Measurements from ENCODE around the gene RAP1A. TPM values are rescaled to one million over a fixed set of nuclear protein-coding genes. Genes with fewer than 3 reads are reported as not detected.
A peak's percentile ranks its signal among the peaks of the same experiment; 100 is the strongest.

Gene RAP1A
- total and polyA plus RNA-seq, 5 donors from 2014 or later = 72.8 to 143 (median 83.1) TPM

GRCh38 chr1:111706921-111707320, 87.3 kb downstream of the RAP1A start:
- Histone ChIP-seq H3K4me3 (ENCODE audit: low read depth, low read length) (no peak overlapping the region), H3K9me3 (ENCODE audit: control insufficient read depth in 2 of 2, low read length in 2 of 2) (no peaks in the 10 kb centered on the region), H3K4me1 (ENCODE audit: control insufficient read depth, insufficient read depth, low read length, poor library complexity, severe bottlenecking) (no peaks in the 10 kb centered on the region), H3K36me3 (ENCODE audit: control insufficient read depth, insufficient read depth, low read length) (peaks cover 92% of the 10 kb centered on the region), H3K27me3 (ENCODE audit: control insufficient read depth, insufficient read depth, low read length) (no peaks in the 10 kb centered on the region), H3K27ac (ENCODE audit: insufficient read depth, low read length, poor library complexity, severe bottlenecking) (no peak overlapping the region)
- Mint-ChIP-seq H3K4me1 (peaks cover 12 to 24% (median 18%) of the 10 kb centered on the region in 4 donors), H3K27ac (no peak overlapping the region), H3K36me3 (peaks cover 31% of the 10 kb centered on the region), H3K4me3 (no peak overlapping the region), H3K9me3 (no peaks in the 10 kb centered on the region), H3K27me3 (no peaks in the 10 kb centered on the region)
- ATAC-seq (ENCODE audit: low read depth in 2 of 2) = no peak
- DNase-seq = no peak

DNA sequence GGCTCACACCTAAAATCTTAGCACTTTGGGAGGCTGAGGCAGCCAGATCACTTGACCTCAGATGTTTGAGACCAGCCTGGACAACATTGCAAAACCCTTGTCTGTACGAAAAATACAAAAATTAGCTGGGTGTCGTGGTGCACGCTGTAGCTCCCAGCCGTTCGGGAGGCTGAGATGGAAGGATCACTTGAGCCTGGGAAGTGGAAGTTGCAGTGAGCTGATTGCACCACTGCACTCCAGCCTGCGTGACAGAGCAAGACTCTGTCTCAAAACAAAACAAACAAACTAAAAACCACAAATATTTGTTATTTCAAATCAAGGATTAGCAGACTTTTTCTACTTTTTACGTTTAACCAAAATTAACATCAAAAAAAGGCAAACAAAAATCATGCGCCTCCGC, 88.3 kb downstream of the RAP1A start:
- Histone ChIP-seq H3K4me1 (ENCODE audit: control insufficient read depth, insufficient read depth, low read length, poor library complexity, severe bottlenecking) (no peaks in the 10 kb centered on the region), H3K36me3 (ENCODE audit: control insufficient read depth, insufficient read depth, low read length) (peaks cover 91% of the 10 kb centered on the region), H3K4me3 (ENCODE audit: low read depth, low read length) (no peak overlapping the region), H3K9me3 (ENCODE audit: control insufficient read depth in 2 of 2, low read length in 2 of 2) (no peaks in the 10 kb centered on the region), H3K27ac (ENCODE audit: insufficient read depth, low read length, poor library complexity, severe bottlenecking) (no peak overlapping the region), H3K27me3 (ENCODE audit: control insufficient read depth, insufficient read depth, low read length) (no peaks in the 10 kb centered on the region)
- no peak for DNase-seq
- H3K4me3 Mint-ChIP-seq = no peak overlapping the region
- peak overlapping the region; percentile 32 to 84 (median 81) for H3K27ac Mint-ChIP-seq
- ATAC-seq (ENCODE audit: low read depth in 2 of 2) = no peak
- peaks cover 12 to 24% (median 18%) of the 10 kb centered on the region in 4 donors for H3K4me1 Mint-ChIP-seq
- H3K27me3 Mint-ChIP-seq = no peaks in the 10 kb centered on the region
- no peaks in the 10 kb centered on the region for H3K9me3 Mint-ChIP-seq
- H3K36me3 Mint-ChIP-seq = peaks cover 27% of the 10 kb centered on the region

DNA sequence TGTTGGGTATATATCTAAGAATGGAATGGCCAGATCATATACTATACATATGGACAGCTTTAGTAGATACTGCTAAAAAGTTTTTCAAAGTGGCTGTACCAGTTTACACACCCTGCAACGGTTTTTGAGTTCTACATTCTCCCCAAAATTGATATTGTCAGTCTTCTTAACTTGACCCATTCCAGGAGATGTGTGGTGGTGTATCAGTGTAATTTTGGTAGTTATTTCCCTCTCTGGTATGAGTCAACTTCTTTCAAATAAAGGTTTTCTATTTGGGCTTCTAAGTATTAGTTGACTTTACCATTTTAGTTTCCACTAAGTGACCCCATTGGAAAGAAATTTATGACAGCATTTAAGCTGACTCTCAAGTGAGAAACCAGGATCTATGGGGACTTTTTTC, 90.4 kb downstream of the RAP1A start:
- Histone ChIP-seq H3K27ac (ENCODE audit: insufficient read depth, low read length, poor library complexity, severe bottlenecking) (no peak overlapping the region), H3K9me3 (ENCODE audit: control insufficient read depth in 2 of 2, low read length in 2 of 2) (no peaks in the 10 kb centered on the region), H3K4me1 (ENCODE audit: control insufficient read depth, insufficient read depth, low read length, poor library complexity, severe bottlenecking) (no peaks in the 10 kb centered on the region), H3K36me3 (ENCODE audit: control insufficient read depth, insufficient read depth, low read length) (peaks cover 76% of the 10 kb centered on the region), H3K27me3 (ENCODE audit: control insufficient read depth, insufficient read depth, low read length) (no peaks in the 10 kb centered on the region), H3K4me3 (ENCODE audit: low read depth, low read length) (no peak overlapping the region)
- H3K4me3 Mint-ChIP-seq = no peak overlapping the region
- no peak for DNase-seq
- ATAC-seq (ENCODE audit: low read depth in 2 of 2) = no peak
- no peaks in the 10 kb centered on the region for H3K27me3 Mint-ChIP-seq
- H3K27ac Mint-ChIP-seq = peak overlapping the region in 2 of 3 donors; percentile 2 to 81
- H3K9me3 Mint-ChIP-seq = no peaks in the 10 kb centered on the region
- peaks cover 17% of the 10 kb centered on the region for H3K36me3 Mint-ChIP-seq
- H3K4me1 Mint-ChIP-seq = peaks cover 14 to 36% (median 20%) of the 10 kb centered on the region in 4 donors

DNA sequence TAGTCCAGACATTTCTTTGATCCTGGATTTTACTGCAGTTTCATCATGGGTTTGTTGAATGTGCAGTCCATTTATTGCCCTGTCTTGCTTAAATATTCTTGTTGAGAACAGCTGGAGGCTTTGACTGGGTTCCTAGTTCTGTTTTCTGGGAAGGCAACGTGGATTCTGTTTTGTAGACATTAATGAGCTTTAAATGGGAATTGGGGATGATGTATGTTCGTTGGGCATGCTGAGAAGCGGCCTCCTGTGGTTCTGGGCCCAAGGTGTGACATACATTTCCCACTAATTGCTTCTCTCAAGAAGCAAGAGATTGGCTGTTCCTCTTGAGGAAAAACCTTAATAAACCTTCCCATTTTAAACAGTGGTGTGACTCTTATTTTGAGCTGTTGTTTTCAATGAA, 96.7 kb downstream of the RAP1A start:
- Histone ChIP-seq H3K4me3 (ENCODE audit: low read depth, low read length) (no peak overlapping the region), H3K4me1 (ENCODE audit: control insufficient read depth, insufficient read depth, low read length, poor library complexity, severe bottlenecking) (no peaks in the 10 kb centered on the region), H3K27ac (ENCODE audit: insufficient read depth, low read length, poor library complexity, severe bottlenecking) (no peak overlapping the region), H3K36me3 (ENCODE audit: control insufficient read depth, insufficient read depth, low read length) (peaks cover 29% of the 10 kb centered on the region), H3K27me3 (ENCODE audit: control insufficient read depth, insufficient read depth, low read length) (no peaks in the 10 kb centered on the region), H3K9me3 (ENCODE audit: control insufficient read depth in 2 of 2, low read length in 2 of 2) (no peaks in the 10 kb centered on the region)
- no peak for ATAC-seq (ENCODE audit: low read depth in 2 of 2)
- Mint-ChIP-seq H3K4me3 (no peak overlapping the region), H3K27ac (no peak overlapping the region), H3K36me3 (peaks cover 8% of the 10 kb centered on the region), H3K27me3 (no peaks in the 10 kb centered on the region), H3K4me1 (peaks cover 7 to 26% (median 10%) of the 10 kb centered on the region in 4 donors), H3K9me3 (no peaks in the 10 kb centered on the region)
- DNase-seq = no peak

GRCh38 chr1:111717450-111717849, 97.9 kb downstream of the RAP1A start:
- DNase-seq (no peak), ATAC-seq (ENCODE audit: low read depth in 2 of 2) (no peak)
- H3K27me3 Mint-ChIP-seq = no peaks in the 10 kb centered on the region
- no peaks in the 10 kb centered on the region for H3K9me3 ChIP-seq (ENCODE audit: control insufficient read depth in 2 of 2, low read length in 2 of 2)
- H3K4me3 Mint-ChIP-seq = peak overlapping the region in 1 of 4 donors; percentile 8
- peaks cover 6% of the 10 kb centered on the region for H3K36me3 Mint-ChIP-seq
- peaks cover 20% of the 10 kb centered on the region for H3K36me3 ChIP-seq (ENCODE audit: control insufficient read depth, insufficient read depth, low read length)
- peak overlapping the region in 2 of 3 donors; percentile 57 to 60 for H3K27ac Mint-ChIP-seq
- no peaks in the 10 kb centered on the region for H3K9me3 Mint-ChIP-seq
- peaks cover 7 to 26% (median 10%) of the 10 kb centered on the region in 4 donors for H3K4me1 Mint-ChIP-seq
- no peak overlapping the region for H3K27ac ChIP-seq (ENCODE audit: insufficient read depth, low read length, poor library complexity, severe bottlenecking)
- H3K27me3 ChIP-seq (ENCODE audit: control insufficient read depth, insufficient read depth, low read length) = no peaks in the 10 kb centered on the region
- no peaks in the 10 kb centered on the region for H3K4me1 ChIP-seq (ENCODE audit: control insufficient read depth, insufficient read depth, low read length, poor library complexity, severe bottlenecking)
- H3K4me3 ChIP-seq (ENCODE audit: low read depth, low read length) = no peak overlapping the region

DNA sequence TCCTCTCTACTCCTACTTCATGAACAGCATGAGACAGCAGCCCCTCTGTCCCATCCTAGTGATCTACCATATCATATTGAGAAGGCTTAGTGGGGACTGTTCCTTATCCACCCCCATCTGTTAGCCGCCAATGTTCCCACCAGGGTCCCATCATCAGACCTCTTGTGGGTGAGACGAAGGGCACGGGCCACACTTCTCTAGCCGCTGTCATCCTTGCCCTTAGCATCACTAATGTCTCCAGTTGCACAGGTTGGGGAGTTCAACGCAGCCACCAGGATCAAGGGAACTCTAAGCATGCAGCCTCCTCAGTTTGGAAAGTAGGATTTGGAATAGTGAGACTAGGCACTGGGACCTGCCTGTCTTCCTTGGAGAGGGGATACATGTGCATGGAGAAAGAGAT, 99.5 kb downstream of the RAP1A start:
- no peak overlapping the region for H3K4me3 Mint-ChIP-seq
- Histone ChIP-seq H3K36me3 (ENCODE audit: control insufficient read depth, insufficient read depth, low read length) (peaks cover 10% of the 10 kb centered on the region), H3K4me3 (ENCODE audit: low read depth, low read length) (no peak overlapping the region), H3K9me3 (ENCODE audit: control insufficient read depth in 2 of 2, low read length in 2 of 2) (no peaks in the 10 kb centered on the region), H3K27ac (ENCODE audit: insufficient read depth, low read length, poor library complexity, severe bottlenecking) (no peak overlapping the region), H3K4me1 (ENCODE audit: control insufficient read depth, insufficient read depth, low read length, poor library complexity, severe bottlenecking) (peaks cover 13% of the 10 kb centered on the region), H3K27me3 (ENCODE audit: control insufficient read depth, insufficient read depth, low read length) (no peaks in the 10 kb centered on the region)
- no peaks in the 10 kb centered on the region for H3K9me3 Mint-ChIP-seq
- peak overlapping the region in 2 of 3 donors; percentile 61 to 70 for H3K27ac Mint-ChIP-seq
- H3K4me1 Mint-ChIP-seq = peaks cover 20 to 34% (median 25%) of the 10 kb centered on the region in 4 donors
- ATAC-seq (ENCODE audit: low read depth in 2 of 2) = no peak
- no peak for DNase-seq
- peaks cover 6% of the 10 kb centered on the region for H3K36me3 Mint-ChIP-seq
- no peaks in the 10 kb centered on the region for H3K27me3 Mint-ChIP-seq

DNA sequence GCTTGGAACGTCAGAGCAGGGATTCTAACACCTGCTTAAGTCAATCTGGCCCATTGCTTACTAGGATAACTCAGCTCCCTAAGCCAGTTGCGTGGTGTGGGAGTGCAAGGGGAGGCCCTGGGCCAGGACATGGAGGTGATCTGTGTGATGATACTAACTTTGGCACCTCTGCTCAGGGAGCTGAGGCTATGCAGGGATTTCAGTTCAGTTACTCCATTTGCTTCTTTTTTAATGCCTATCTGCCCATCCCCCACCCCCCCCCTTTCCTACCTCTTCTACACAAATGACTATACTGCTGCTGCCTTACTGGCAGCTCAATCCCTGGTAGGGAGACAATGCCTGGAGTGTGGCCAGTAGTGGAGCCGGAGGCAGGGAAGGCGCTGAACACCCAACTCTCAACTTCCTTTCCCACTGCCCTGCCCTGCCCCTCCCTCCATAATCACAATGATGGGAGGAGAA, 100.1 kb downstream of the RAP1A start:
- Mint-ChIP-seq H3K27ac (no peak overlapping the region), H3K36me3 (peaks cover 6% of the 10 kb centered on the region), H3K9me3 (no peaks in the 10 kb centered on the region), H3K4me3 (peak overlapping the region in 1 of 4 donors; percentile 21), H3K27me3 (no peaks in the 10 kb centered on the region), H3K4me1 (peaks cover 16 to 29% (median 26%) of the 10 kb centered on the region in 4 donors)
- no peak overlapping the region for H3K4me3 ChIP-seq (ENCODE audit: low read depth, low read length)
- H3K36me3 ChIP-seq (ENCODE audit: control insufficient read depth, insufficient read depth, low read length) = peaks cover 10% of the 10 kb centered on the region
- no peaks in the 10 kb centered on the region for H3K9me3 ChIP-seq (ENCODE audit: control insufficient read depth in 2 of 2, low read length in 2 of 2)
- no peak for DNase-seq
- H3K27me3 ChIP-seq (ENCODE audit: control insufficient read depth, insufficient read depth, low read length) = no peaks in the 10 kb centered on the region
- H3K27ac ChIP-seq (ENCODE audit: insufficient read depth, low read length, poor library complexity, severe bottlenecking) = no peak overlapping the region
- ATAC-seq (ENCODE audit: low read depth in 2 of 2) = no peak
- peaks cover 15% of the 10 kb centered on the region for H3K4me1 ChIP-seq (ENCODE audit: control insufficient read depth, insufficient read depth, low read length, poor library complexity, severe bottlenecking)

- Histone ChIP-seq H3K4me3 (ENCODE audit: low read depth, low read length) (no peak overlapping the region), H3K27me3 (ENCODE audit: control insufficient read depth, insufficient read depth, low read length) (no peaks in the 10 kb centered on the region), H3K36me3 (ENCODE audit: control insufficient read depth, insufficient read depth, low read length) (peaks cover 7% of the 10 kb centered on the region), H3K9me3 (ENCODE audit: control insufficient read depth in 2 of 2, low read length in 2 of 2) (no peaks in the 10 kb centered on the region), H3K27ac (ENCODE audit: insufficient read depth, low read length, poor library complexity, severe bottlenecking) (no peak overlapping the region), H3K4me1 (ENCODE audit: control insufficient read depth, insufficient read depth, low read length, poor library complexity, severe bottlenecking) (peaks cover 15% of the 10 kb centered on the region)
- no peaks in the 10 kb centered on the region for H3K27me3 Mint-ChIP-seq
- H3K4me1 Mint-ChIP-seq = peaks cover 20 to 32% (median 26%) of the 10 kb centered on the region in 4 donors
- ATAC-seq (ENCODE audit: low read depth in 2 of 2) = no peak
- peaks cover 6% of the 10 kb centered on the region for H3K36me3 Mint-ChIP-seq
- DNase-seq = no peak
- H3K4me3 Mint-ChIP-seq = peak overlapping the region in 2 of 4 donors; percentile 8 to 36
- peak overlapping the region; percentile 8 to 90 (median 86) for H3K27ac Mint-ChIP-seq
- H3K9me3 Mint-ChIP-seq = no peaks in the 10 kb centered on the region
These were observed 100.8 kb downstream of the RAP1A start for GRCh38 chr1:111720274-111720976.

Data from CD4-positive, CD25-positive, alpha-beta regulatory T cell (primary cell).